H1 (cell line): ENCODE measurements around the gene RAD9A. TPM values are rescaled to one million over a fixed set of nuclear protein-coding genes. Genes with fewer than 3 reads are reported as not detected.

ENCODE experiments used
- BCL11A ChIP-seq, 2 experiments: IDR thresholded peaks; one replicate each; pipeline ENCODE4 v1.6.1; 2011; ENCODE audit warnings: low read depth in 2 of 2, low read length in 2 of 2, mild to moderate bottlenecking in 2 of 2
- polyA plus RNA-seq, 7 experiments: library from polyadenylated mRNA; depleted of rRNA in 3 of 7; stranded (reverse) in 5 of 7; unstranded in 2 of 7; fragments of >200 nt in 5 of 7; fragments of 200-250 nt in 2 of 7; gene quantifications; 1 replicate in 5 of 7; 2 replicates in 1 of 7; 4 replicates in 1 of 7; pipeline versions ENCODE4 v1.2.1 to v1.2.3, GENCODE V29; 2011 to 2013; ENCODE audit warnings: missing spikeins in 2 of 7, mixed read lengths in 2 of 7
- total RNA-seq: library from RNA; stranded (reverse); fragmentation: NEBNext Ultra II Directional; extraction: Animal tissue kit (Norgen Biotek cat#: 25700); gene quantifications from 2 replicates; pipeline ENCODE4 v1.2.1, GENCODE V29; 2021

RAD9A gene
- total and polyA plus RNA-seq, 2 of the 8 experiments (the other 6 are each of a cell fraction or from before 2014, with no cell fraction given), result 22.2 to 25.5 TPM

DNA sequence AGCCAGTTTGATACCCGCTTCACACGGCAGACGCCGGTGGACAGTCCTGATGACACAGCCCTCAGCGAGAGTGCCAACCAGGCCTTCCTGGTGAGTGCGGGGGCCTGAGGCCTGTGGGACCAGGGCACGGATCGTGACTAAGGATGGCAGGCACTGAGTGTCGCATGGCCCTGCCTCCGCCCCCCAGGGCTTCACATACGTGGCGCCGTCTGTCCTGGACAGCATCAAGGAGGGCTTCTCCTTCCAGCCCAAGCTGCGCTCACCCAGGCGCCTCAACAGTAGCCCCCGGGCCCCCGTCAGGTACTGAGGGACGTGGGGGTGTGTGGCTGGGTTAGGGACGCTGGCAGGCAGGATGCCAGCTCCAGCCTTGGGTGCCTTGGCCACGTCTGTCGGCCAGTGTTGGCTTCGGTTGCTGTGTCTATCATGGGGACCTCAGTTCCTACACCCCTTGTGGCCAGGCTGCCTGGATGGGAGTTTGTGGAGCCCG is 42.7 kb downstream of the RAD9A start (continued):
- no peak for TF ChIP-seq BCL11A (IDR thresholded peaks at IDR 0.05; ENCODE audit: low read depth in 2 of 2, low read length in 2 of 2)
